ENCODE results near the gene DISC1.
"Not testable (repeated sequence)": the region's sequence is repeated elsewhere in the genome, so short reads cannot be mapped to it uniquely, and the experiment has no call there.

DISC1 gene

DNA sequence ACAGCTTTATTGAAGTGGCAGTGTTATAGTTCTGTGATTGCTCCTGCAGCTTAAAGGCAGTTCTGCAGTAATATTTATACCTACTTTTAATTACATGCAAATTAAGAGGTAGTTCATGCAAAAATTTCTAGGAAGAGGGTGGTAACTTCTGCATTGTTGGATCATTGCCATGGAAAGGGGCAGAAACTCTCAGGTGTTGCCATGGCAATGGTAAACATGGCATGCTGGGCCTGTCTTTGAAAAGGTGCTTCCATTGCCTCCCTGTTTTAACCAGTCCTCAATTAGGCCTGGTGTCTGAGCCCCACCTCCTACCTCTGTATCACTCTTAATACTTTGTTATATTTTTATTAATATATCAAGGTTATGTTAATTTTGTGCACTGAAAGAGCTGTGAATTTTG, 104.7 kb downstream of the DISC1 start:
- no peak for DNase-seq (ENCODE audit: low read depth)

DNA sequence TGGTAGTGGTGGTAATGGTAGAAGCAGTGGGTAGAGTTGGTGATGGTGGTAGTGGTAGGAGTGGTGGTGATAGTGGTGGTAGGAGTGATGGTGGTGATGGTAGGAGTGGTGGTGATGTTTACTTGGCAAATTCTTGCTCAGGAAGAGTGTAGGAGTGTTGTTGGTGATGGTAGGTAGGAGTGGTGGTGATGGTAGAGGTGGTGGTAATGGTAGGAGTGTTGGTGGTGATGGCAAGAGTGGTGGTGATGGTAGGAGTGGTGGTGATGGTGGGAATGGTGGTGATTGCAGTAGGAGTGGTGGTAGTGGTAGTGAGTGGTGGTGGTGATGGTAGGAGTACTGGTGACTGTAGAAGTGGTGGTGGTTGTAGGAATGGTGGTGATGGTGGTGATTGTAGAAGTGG, 106.5 kb downstream of the DISC1 start:
- DNase-seq (ENCODE audit: low read depth), result no peak

DNA sequence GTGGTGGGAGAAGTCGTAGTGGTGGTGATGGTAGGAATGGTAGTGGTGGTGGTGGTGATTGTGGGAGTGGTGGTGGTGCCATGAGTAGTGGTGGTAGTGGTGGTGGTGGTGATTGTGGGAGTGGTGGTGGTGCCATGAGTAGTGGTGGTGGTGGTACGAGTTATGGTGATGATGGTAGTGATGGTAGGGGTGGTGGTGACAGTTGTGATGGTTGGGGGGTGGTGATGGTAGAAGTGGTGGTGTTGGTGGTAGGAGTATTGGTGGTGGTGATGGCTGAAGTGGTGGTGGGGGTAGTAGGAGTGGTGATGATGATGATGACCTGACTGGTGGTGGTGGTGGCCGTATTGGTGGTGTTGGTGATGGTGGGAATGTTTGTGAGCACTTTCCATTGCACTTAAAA, 107.1 kb downstream of the DISC1 start:
- DNase-seq (ENCODE audit: low read depth), result no peak

DNA sequence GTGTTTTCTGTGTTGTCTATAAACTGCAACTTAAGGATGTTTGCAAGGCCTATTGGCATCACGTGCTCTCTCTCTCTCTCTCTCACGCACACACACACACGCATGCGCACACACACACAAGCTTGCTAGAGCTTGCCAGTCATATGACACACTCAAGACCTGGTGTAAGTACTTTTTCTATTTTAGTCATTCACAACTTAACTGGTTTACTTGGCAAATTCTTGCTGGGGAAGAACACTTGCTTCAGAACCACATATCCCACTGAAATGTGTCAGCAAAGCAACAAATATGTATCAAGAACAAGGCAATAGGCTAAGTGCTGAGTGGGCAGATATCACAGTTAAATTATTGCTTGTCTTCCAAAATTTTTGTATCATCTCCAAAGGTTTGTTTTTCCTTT, 107.8 kb downstream of the DISC1 start:
- no peak for DNase-seq (ENCODE audit: low read depth)

DNA sequence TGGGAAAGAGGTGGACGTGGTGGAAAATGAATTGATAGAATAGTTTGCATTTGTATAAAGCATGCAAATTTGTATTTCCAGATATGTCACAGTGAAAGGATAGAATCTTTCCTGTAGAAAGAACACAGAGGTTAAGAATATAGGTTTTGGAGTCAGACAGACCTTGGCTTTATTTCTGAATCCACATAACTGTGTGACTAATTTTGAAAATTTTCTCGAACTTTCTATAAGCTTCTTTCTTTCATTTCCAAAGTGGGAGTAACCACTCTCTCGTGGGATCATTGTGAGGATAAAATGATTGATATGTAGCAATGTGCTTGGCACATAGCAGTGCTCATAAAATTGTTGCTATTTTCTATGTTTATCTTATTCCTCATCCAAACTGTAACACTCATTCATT, 108.8 kb downstream of the DISC1 start:
- DNase-seq (ENCODE audit: low read depth), result no peak

DNA sequence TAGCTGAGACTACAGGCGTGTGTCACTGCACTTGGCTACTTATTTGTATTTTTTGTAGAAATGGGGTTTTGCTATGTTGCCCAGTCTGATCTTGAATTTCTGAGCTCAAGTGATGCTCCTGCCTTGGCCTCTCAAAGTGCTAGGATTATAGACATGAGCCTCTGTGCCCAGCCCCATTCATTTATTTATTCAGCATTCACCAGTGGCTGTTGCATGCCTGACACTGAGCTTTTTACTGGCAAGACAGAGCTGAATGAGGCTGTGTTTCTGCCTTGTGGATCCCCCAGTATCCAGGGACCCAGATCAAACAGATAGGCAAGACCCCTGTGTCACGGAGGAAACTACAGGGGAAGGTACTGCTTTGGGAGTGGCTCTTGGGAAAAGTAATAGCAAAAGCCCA, 109.4 kb downstream of the DISC1 start:
- DNase-seq (ENCODE audit: low read depth), result no peak

DNA sequence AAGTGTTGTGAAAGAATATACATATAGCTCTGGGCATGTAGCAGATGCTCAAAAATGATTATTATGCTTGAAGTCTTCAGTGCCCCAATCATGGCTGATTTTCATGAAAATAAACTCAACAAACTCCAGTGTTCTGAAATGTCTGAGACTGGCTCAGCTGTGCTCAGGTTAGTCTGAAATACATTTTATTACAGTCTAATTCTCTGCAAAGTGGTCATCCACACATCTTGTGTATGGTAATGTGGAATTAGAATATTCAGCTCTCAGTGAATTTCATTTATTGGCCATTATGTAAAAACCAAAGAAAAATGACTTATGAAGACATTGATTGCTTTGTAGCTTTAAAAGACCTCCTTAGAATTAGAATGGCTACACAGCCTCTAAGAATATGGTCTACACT, 109.9 kb downstream of the DISC1 start:
- no peak for DNase-seq (ENCODE audit: low read depth)

DNA sequence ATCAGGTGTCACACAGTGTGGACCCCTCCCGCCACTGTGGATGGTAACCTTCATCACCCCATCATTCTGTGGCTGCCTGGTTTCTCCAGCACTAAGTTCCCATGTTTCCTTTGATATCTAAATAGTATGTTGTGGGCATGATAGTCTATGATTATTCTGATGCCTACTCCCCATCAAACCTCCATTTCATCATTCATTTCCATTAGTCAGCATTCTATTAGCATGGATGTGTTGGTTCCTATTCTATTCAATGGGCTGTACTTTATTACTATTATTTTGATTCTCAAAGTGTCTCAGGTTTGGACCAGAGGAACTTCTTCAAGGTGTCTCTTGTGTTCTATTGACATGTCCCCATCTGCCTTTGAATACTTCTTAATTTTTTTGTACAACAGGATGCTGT, 112.0 kb downstream of the DISC1 start:
- no peak for DNase-seq (ENCODE audit: low read depth)

DNA sequence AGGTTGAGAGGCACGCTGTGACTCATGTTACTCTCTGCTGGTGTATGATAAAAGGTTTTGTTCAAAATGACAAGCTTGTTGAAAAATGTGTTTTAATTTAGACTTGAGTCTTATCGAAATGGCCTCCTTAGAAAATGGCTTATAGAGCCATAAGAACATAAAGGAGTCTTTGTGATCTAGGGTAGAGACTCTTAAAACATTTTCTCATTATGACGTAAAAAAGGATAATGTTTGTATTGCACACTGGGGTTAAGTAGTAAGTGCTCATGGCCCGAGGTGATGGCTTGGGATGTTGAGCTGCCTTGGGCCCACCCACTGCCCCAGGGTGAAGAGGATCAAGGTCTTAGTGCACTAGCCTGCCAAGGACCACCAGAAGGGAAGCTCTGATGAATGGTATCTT, 117.4 kb downstream of the DISC1 start:
- no peak for DNase-seq (ENCODE audit: low read depth)

DNA sequence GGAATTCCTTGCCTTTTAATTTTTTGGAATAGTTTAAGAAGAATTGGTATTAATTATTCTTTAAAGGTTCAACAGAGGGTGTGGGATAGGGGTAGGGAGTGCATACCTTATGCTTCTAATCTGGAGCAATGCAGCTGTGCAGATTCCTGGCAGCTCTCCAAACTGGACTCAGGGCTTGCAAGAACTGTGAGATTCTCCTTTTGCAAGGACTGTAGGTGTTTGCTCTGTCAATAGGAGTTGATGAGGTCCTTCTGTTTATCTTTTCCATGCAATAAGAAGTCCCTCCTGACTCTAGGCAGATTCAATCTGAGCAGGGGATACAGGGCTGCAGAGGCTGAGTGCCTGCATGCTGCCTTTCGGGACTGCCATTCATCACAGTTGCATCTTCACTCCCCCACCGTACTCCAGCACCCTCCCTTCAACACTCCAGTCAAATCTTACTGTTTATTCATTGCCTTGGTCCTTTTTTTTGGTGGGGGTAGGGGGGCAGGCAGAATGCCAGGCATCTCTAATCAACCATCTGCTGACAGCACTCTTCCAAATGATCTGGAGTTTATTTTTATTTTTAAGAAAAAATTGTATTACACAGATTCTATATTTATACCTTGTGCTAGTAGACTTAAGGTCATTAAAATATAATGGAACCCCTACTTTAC, 122.3 kb downstream of the DISC1 start:
- DNase-seq (ENCODE audit: low read depth), result no peak

DNA sequence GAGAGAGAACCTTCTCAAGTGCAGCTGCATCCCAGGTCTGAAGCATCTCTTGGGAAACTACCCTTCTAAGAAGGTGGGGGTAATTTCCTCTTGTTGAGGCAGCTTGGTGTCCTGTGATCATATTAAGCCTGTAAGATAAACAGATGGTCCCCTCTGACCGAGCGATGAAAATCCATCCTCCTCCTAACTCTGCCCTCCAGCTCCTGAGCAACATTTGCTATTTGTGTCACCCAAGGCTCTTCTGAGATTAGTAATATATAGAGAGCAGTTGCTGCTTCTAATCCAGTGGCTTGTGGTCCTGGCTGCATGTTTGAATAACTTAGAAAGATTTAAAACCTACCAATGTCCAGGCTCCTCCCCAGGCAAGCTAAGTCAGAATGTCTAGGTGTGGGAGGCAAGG, 123.7 kb downstream of the DISC1 start:
- DNase-seq (ENCODE audit: low read depth), result no peak

DNA sequence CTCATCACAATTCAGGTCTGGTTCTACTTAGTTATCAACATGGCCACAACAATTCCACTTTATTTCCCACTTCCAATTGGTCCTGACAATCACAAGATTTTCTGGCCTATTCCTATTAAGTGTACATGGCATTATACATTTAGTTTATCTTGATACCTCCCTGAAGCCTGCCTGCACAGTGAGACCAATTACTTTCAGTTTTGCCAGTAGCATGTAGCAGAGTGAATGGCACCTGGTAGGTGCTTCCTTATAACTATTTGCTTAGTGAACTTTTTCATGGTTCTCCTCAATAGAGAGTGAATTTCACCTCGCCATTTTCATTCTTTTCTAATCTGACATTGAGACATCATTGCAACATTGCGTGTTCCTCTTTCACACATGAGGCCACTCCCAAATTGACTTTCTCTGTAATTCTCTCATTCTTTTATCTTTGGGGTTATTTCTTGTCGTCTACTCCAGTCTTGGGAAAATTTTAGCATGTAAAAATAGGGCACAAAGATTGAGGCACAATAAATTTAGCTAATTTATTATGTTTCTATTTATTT, 124.3 kb downstream of the DISC1 start:
- DNase-seq (ENCODE audit: low read depth), result no peak

DNA sequence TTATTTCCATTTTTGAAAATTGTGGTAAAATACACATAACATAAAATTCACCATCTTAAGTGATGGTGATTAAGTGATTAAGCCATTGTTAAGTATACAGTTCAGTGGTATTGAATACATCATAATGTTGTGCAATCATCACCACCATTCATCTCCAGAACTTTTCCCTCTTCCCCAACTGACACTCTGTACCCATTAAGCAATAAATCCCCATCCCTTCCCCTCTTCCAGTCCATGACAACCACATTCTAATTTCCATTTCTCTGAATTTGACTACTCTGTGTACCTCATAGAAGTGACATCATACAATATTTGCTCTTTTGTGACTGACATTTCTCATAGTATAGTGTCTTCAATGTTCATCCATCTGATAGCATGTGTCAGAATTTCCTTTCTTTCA, 124.8 kb downstream of the DISC1 start:
- no peak for DNase-seq (ENCODE audit: low read depth)

DNA sequence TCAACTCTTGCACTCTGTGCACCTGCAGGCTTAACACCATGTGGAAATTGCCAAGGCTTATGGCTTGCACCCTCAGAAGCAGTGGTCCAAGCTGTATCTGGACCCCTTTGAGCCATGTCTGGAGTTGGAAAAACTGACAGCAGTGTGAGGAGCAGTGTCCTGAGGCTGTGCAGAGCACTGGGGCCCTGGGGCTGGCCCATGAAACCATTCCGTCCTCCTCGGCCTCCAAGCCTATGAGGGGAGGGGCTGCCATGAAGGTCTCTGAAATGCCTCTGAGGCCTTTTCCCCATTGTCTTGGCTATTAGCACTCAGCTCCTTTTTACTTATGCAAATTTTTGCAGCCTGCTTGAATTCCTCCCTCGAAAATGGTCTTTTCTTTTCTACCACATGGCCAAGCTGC, 126.7 kb downstream of the DISC1 start:
- DNase-seq (ENCODE audit: low read depth), result no peak

DNA sequence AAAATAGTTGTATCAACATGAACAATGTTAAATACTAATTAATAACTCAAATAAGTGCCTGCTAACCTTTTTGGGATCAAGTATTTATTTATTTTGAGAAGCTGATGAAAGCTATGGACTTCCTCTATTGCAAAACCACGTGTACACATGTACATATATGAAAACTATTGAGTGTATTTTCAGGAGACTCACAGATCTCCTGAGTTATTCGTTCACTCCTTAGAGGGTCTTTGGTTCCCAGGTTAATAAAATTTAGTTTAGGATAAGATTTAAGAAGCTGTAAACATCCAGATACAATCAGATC, 130.5 kb downstream of the DISC1 start:
- no peak for DNase-seq (ENCODE audit: low read depth)

DNA sequence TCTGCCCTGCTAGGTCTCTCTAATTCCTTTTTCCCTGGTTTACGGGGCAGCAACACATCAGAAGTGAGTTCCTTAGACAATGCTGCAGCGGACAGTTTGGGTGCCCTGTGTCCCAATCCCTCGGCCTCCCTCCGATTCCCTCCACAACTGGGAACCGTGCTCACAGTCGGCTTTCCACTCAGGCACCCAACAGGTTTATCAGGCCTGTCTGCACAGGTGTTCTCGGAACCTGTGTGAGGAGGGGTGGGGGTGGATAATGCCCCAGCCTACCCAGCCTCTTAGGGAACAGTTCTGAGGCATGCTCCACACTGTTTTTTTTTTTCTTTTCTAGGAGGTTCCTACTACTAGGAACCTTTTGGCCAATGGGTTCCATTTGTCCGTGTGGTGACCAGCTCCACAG, 131.2 kb downstream of the DISC1 start:
- DNase-seq (ENCODE audit: low read depth), result no peak

DNA sequence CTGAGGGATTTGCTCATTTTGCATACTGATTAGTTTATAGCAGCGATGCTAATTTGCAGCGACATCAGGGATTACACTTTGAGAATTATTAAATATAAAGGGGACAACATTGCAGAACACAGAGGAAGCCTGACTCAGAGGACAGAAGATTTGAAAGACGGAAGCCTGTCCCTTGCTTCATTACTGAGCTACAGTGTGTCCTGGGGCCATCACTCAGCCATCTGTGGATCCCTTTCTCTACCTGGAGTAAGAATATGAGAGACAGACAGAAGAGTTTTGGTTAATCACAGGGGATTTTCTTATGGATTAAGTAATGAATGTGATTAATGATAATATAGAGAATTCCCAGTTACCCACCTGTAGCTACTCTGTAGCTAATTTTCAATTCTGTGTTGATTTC, 134.7 kb downstream of the DISC1 start:
- no peak for DNase-seq (ENCODE audit: low read depth)

DNA sequence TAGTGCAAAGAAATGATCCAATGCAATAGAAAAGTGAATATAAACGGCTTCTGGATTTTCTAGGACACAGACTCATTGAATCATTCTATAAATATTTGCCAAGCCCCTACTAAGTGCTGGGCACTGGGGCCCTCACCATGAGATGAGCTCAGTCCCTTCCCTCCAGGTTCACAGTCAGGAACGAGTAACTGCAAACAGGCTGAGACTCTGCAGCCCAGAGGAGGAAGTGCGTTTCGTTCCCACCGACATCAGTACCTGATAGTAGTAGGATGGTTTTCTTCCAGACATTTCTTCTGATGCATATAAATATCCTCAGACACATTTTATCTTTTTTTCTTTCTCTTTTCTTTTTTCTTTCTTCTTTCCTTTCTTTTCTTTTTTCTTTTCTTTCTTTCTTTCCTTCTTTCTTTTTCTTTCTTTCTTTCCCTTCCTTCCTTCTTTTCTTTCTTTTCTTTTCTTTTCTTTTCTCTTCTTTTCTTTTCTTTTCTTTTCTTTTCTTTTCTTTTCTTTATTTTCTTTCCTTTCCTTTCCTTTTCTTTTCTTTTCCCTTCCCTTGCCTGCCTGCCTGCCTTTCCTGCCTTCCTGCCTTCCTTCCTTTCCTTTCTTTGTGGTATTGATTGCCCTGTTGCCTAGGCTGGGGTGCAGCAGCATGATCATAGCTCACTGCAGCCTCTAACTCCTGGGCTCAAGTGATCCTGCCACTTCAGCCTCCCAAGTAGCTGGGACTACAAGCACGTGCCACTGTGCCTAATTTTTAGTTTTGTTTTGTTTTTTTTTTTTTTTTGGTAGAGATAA, 135.4 kb downstream of the DISC1 start:
- DNase-seq (ENCODE audit: low read depth), result no peak

DNA sequence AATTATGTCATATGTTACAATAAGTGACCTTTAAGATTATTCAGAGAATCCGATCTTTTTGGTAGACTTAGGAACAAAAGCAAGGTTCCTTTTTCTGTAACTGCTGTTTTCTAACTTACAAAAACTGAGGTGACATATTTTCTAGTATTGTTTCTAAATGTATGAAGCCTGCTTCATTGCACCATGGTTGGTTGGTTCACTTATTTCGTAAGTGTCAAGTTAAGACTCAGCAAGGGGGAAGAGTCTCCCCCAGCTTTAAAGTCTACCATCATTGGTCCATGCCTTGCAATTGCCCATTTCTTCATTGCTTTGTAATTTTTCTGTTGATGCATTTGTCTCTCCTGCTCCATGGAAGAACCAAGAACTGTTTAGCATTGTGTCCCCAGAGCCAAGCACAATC, 136.9 kb downstream of the DISC1 start:
- no peak for DNase-seq (ENCODE audit: low read depth)

DNA sequence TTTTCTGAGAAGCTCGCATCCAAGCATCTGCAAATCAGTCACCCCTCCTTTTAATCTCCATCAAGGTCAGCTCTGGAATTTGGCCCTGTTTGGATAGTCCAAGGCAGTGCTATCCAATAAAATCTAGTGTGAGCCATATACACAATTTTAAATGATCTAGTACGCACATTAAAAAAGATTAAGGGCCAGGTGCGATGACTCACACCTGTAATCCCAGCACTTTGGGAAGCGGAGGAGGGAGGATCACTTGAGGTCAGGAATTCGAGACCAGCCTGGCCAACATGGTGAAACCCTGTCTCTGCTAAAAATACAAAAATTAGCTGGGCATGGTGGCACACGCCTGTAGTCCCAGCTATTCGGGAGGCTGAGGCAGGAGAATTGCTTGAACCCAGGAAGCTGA, 139.2 kb downstream of the DISC1 start:
- DNase-seq (ENCODE audit: low read depth), result not testable (repeated sequence)

DNA sequence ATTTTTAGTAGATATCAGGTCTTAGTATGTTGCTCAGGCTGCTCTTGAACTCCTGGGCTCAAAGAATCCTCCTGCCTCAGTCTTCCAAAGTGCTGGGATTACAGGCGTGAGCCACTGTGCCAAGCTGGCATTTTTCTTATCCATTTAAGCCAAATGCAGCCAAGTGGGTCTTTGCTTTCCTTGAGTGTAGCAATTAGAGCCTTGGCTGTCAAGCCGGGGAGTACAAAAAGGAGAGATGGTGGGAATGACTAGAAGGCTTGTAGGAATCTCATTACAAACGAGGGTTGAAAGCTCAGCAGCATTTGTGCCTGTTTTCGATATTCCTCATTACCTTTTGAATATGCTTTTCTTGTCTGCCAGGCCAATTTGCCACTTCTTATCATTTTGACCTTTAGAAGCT, 140.9 kb downstream of the DISC1 start:
- DNase-seq (ENCODE audit: low read depth), result no peak

DNA sequence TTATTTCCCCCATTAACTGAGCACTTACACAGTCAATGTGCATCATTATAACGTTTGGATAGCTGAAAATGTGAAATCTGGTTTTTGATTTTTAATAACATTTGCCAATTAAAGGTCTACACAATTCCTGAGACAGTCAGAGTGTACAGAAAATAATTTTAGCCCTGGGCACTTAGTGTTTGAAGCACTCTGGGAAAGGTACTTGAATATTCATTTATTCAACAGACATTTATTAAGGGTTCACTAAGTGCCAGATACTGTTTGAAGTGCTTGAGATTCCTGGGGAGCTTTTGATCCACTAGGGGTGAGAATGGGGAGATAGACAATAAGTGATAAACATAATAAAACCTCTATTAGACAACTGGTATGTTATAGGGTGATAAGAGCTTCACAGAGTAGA, 141.8 kb downstream of the DISC1 start:
- no peak for DNase-seq (ENCODE audit: low read depth)

DNA sequence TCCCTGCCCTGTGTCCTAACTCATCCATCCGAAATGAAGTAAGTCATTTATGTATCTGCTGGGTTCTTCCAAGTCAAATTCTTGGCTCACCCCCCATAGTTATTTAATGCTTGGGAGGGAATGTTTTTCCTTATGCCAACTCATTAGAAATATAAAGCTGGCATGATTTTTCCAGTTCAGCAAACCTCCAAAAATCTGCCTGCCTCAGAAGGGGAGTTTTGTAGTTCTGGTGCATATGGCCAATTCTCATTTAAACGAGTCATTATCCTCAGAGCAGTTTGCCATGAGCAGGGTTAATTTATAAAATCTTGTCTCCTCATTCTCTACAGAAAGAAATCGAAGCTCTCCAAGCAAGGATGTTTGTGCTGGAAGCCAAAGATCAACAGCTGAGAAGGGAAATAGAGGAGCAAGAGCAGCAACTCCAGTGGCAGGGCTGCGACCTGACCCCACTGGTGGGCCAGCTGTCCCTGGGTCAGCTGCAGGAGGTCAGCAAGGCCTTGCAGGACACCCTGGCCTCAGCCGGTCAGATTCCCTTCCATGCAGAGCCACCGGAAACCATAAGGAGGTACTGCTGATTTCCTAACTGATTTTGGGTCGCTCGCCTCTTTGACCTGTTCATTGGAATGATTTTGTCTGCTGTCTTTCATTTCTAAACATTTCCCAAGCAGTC, 144.1 kb downstream of the DISC1 start:
- DNase-seq (ENCODE audit: low read depth), result no peak
